ENCODE measurements around the gene PSMD13.

The PSMD13 gene

DNA sequence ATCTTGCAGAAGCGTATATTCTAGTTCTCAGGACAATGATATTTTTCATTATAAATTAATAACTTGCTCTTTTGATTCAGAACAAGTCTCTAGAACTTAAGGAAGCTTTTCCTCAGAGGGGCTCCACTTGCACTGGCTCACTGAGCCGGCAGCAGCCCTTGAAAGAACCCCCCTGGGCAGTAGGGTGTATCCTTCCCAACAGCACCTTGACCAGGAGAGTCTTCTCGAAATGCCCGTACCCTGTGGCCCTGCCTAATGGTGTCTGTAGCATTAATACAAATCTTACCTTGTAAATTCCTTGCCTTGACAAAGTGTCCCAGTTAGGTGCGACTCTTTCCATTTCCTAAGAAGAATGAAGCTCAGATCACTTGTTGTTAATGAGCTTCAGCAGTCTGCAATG is 13.5 kb downstream of the PSMD13 start:
- no peak for DNase-seq (ENCODE audit: low read depth)

DNA sequence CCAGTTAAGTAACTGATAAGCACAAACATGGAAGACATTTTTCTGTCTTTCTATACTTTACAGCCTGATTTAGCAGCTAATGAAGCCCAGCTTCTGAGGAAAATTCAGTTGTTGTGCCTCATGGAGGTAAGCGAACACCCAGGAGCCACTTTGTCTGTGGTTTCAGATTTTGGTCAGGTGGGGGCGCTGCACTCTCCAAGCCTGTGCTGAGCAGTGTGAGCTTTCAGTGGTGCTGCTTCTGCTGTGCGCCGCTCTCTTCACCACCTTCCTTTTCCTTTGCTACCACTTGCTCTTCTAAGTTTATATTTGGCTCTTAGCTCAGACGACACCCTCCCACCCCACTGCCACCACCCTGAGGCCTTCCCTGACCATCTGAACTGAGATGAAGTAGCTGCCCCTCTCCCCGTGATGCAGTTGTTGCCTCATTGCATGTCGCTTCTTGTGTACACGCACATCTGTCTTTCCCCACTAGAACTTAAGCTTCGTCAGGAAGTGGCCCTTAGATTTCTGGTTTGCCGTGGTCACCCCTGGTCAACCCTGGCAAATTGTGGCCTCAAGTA is 14.0 kb downstream of the PSMD13 start:
- peak; percentile 57 for DNase-seq (ENCODE audit: low read depth)

DNA sequence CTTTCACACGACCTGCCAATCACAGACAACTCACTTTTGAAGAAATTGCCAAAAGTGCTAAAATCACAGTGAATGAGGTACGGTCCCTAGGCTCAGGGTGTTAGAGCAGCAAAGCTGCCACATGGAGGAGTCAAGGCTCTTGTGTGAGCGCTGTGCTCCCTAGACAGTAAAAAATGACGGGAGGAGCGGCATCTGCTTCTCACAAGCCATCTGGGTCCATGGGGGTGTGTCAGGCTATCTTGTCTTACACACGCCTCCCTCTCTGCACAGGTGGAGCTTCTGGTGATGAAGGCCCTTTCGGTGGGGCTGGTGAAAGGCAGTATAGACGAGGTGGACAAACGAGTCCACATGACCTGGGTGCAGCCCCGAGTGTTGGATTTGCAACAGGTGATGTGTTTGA is 14.8 kb downstream of the PSMD13 start:
- DNase-seq (ENCODE audit: low read depth): no peak

DNA sequence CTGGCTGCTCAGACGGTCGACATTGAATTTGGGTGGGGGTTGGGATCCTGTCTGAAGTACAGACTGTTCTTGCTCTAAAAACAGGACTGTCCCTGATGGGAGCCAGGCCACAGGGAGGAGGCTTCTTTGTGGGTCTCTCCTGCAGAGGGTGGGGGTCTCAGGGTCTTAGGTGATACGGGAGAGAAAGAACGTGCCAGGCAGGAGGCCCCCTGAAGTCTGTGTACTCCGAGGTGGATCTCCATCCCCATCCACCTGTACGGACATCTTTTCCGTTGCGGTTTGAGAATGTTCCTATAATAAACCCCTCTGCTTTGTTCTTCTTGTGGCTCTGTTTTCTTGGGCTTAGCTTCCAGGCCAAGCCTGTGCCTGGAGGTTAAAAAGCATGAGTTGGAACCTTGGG is 15.9 kb downstream of the PSMD13 start:
- no peak for DNase-seq (ENCODE audit: low read depth)

DNA sequence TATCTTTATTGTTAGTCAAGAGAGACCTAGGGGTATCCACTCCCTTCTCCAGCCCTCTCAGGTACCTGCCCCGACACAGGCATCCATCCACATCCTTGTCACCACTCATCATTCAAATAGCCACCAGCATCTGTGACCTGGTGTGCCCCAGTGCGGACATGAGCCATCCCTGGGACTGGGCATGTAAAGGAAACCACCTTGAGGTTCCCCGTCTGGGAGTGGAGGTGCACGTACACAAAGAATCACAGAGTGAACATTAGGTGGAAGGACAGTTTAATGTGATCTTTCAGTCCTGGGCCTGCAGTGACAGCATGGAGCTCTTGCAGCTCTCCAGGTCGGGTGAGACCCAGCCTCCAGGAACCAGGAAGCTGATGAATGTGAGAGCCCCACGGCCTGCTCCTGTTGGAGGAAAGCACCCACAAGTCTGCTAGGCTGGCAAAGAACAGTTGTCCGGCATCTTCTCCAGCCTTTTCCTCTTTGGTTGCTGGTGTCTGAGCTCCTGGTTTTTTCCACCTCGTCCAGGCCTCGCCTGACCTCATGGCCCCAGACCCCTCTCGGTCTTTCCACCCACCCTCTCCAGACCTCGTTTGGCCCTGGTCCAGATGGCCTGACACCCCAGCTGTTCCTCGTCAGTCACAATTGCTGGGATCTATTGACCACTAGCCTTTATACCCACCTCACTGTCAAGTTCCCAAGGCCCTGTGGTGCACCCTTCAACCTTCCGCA is 16.5 kb downstream of the PSMD13 start:
- no peak for DNase-seq (ENCODE audit: low read depth)

DNA sequence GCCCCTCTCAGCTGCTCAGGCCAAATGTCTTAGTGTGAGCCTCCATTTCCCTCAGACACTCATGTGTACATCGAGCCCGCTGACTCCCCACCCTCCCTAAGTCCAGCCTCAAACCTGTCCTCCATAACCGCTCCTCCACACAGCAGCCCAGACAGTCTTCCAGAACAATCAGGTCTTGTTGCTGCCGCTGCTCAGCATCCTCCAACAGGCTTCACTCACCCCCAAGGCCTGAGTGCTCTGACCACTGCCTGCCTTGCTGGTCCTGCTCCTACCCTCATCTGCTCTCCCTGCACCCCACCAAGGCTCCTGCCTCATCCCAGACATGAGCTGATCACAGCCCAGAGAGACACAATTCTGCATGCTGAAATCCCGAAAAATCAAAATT is 17.1 kb downstream of the PSMD13 start:
- no peak for DNase-seq (ENCODE audit: low read depth)

DNA sequence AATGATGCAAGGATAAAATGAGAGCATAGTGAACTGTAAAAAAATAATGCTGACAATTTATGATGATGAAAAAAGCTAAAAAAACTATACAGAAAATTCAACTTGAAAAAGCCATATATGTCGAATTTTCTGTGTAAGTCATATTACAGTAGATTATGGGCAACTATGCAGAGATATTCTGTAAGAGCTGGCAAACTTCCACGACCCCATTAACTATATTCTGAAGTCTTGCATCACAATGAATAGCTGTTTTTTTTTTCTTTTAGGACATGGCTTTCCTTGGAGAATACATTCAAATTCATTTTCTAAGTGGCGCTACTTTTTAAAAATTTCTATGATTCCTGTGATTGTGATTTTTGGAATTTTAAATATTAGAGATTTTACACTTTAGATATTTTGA is 18.4 kb downstream of the PSMD13 start:
- DNase-seq (ENCODE audit: low read depth): peak; percentile 32

DNA sequence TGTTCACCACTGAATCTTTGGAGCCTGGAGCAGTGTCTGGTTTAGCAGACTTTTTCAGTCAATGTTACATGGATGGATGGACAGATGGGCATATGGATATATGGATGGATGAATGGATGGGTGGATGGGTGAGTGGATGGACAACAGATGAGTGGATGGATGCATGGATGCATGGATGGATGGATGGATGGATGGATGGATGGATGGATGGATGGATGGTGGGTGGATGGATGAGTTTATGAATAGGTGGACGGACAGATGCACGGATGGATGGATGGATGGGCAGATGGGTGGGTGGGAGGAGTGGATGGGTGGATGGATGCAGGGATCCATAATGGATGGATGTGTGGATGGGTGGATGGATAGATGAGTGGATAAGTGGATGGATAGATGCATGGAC is 19.0 kb downstream of the PSMD13 start:
- no peak for DNase-seq (ENCODE audit: low read depth)

DNA sequence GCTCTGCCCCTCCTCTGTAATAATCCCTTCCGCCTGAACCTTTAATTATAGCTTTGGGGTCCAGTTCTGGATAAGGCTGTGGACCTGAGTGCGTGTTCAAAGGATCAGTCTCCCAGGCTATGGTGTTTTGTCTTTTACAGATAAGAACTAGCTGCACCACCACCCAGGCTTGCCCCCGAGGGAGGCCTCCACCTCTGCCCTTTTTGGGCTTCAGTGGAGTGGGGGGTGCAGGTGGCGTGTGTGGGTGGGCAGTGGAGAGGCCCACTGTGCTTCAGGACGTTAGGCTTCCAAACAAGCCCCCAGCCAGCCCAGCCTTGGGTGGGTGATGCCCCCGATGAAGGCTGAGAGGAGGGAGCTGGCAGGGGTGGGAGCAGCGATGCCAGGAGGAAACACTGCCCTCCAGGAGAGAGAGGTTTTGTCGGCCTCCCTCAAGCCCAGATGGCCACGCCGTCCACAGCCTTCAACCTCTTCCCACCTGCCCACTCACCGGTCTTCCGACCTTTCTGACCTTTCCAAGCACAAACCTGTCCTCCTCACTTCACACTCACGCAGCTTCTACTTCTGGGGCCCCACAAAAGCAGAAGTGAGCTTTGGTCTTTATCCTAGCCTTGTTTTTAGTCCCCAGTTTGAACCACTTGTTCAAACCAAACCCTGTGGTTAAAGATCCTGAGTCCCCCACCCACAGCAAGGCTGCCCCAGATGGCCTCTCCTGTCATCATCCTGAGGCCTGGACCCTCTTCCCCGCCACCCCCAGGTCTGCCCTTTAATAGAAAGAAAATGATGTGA is 20.4 kb downstream of the PSMD13 start:
- no peak for DNase-seq (ENCODE audit: low read depth)

DNA sequence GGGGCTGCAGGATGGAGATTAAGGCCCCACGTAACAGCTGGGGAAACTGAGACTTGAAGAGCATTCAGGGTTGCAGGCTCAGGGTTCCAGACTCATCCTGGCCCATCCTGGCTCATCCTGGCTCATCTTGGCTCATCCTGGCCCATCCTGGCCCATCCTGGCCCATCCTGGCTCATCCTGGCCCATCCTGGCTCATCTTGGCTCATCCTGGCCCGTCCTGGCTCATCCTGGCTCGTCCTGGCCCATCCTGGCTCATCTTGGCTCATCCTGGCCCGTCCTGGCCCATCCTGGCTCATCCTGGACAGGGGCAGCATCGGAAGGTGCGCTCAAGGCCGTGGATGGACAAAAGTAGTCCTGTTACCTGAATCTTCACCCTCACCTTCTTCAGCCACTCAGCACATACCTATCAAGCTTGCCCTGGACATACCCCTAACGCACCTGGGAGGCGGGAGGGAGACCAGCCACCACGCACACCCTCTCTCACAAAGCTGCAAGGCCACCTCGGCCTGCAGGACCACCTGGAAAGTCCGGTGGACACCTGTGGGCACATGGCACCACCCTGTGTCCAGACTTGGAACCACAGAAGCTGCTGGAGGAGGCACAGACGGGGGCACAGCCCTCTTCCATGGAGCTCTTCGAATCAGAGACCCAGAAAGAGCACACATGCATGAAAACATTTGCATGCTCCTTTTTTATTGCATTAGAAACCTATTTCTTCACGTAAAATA is 21.2 kb downstream of the PSMD13 start:
- no peak for DNase-seq (ENCODE audit: low read depth)

DNA sequence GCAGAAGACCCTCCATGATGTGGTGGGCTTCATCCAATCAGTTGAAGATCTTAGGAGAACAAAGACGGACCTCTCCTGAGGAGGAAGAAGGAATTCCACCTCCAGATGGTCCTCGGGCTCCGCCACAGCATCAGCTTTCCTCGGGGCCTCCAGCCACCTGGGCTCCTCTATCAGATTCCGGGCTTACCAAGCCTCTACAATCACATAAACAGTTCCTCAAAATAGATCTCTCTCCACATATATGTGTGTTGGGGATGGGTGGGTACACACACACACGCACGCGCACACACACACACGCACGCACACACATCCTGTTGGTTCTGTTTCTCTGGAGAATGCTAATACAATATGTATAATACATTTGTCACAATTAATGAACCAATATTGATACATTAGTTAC is 22.6 kb downstream of the PSMD13 start:
- DNase-seq (ENCODE audit: low read depth): no peak

DNA sequence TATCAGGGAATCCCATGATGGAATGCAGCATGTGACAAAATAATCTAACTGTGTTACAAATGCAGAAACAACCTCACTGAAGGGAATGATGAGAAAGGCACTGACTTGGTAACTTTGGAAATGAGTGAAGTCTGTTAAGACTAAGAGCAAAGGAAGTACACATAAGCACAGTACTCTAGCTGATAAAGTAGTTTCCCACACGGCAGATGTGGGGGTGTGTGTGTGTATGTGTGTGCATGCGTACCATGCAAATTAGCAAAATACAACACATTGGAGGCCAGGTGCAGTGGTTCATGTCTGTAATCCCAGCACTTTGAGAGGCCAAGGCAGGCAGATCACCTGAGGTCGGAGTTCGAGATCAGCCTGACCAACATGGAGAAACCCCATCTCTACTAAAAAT is 24.8 kb downstream of the PSMD13 start:
- DNase-seq (ENCODE audit: low read depth): no peak

DNA sequence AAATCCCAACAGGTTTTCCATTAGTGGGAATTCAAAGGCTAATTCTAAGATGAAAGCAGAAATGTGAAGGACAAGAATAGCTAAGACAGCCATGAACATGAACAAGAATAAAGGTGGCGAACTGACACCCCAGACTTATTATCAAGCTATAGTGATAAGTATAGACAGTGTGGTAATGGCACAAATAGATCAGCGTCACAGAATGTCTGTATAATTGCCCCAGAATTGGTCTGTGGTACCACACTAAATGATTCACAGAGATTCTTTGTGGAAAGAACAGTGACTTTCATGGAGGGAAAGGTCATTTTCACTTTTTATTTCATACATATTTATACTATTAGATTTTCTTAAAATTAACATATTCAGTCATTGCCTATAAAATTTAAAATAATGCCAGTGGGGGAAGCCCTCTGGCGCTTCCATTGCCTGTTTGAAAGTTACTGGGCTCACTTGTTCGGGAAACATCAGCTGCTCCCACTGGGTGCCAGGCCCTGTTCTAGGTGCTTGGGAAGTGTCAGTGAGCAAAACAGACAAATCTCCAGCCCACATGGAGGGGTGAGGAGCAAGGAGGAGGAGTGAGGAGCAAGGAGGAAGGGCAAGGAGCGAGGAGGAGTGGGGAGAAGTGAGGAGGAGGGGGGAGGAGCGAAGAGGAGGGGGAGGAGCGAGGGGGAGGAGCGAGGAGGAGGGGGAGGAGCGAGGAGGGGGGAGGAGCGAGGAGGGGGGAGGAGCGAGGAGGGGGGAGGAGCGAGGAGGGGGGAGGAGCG is 30.1 kb downstream of the PSMD13 start:
- no peak for DNase-seq (ENCODE audit: low read depth)

DNA sequence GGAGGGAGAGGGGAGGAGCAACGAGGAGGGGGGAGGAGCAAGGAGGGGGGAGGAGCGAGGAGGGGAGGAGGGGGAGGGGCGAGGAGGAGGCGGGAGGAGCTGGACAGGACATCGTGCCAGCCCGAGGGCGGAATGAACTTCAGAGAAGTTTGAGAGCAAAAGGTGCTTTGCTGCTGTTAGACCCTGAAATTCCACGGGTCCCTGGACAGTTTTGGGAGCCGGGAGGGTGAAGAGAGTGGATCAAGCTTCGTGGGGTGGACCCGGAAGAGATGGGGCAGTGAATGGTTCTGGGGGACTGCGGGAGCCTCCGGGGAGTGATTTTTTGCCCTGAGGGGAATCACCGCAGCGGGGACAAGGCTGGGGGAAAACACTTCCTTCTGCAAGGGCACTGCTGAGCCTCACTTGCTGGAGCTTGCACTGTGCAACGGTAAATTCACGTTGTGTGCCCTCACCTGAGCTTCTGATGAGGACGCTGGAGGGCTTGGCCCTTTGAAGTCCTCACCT is 30.8 kb downstream of the PSMD13 start:
- no peak for DNase-seq (ENCODE audit: low read depth)

DNA sequence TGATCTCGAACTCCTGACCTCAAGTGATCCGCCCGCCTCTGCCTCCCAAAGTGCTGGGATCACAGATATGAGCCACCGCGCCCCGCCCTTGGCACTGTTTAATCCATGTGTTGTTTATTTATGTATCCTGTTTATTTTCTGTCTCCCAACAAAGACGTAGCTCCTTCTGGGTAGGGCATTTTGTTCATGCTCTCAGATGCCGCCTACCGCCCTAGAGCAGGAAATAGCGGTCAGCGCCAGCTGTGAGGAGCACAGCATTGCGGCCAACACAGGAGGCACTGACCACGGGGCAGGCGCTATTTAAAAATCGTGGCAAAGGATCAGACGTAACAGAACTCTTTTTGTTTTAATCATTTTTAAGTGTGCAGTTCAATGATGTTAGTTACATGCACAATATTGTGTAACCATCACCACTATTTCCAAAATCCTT is 32.0 kb downstream of the PSMD13 start:
- DNase-seq (ENCODE audit: low read depth): peak; percentile 29

DNA sequence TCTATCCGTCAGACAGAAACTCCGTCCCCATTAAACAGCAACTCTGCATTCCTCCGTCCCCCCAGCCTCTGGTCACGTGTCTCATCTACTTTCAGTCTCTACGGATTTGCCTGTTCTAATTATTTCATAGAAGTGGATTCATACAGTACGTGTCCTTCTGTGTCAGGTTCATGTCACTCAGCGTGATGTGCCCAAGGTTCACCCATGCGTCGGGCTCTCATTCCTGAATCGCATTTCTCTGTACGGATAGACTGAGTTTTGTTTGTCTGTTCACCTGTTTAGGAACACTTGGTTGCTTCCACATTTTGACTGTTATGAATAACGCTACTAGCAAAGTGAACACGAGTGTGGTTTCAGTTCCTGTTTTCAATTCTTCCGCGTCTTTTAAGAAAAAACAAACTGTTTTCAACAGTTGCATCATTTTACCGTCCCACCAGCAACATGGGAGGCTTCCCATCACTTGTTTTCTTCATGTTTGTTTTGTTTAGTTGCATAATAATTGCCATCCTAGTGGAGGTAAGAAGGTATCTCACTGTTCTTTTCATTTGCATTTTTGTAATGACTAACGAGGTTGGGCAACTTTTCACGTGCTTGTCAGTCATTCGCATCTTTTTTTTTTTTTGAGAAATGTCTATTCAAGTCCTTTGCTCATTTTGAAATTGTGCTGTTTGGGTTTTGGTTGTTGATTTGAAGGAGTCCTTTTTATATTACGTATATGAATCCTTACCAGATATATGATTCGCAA is 32.5 kb downstream of the PSMD13 start:
- DNase-seq (ENCODE audit: low read depth): no peak

DNA sequence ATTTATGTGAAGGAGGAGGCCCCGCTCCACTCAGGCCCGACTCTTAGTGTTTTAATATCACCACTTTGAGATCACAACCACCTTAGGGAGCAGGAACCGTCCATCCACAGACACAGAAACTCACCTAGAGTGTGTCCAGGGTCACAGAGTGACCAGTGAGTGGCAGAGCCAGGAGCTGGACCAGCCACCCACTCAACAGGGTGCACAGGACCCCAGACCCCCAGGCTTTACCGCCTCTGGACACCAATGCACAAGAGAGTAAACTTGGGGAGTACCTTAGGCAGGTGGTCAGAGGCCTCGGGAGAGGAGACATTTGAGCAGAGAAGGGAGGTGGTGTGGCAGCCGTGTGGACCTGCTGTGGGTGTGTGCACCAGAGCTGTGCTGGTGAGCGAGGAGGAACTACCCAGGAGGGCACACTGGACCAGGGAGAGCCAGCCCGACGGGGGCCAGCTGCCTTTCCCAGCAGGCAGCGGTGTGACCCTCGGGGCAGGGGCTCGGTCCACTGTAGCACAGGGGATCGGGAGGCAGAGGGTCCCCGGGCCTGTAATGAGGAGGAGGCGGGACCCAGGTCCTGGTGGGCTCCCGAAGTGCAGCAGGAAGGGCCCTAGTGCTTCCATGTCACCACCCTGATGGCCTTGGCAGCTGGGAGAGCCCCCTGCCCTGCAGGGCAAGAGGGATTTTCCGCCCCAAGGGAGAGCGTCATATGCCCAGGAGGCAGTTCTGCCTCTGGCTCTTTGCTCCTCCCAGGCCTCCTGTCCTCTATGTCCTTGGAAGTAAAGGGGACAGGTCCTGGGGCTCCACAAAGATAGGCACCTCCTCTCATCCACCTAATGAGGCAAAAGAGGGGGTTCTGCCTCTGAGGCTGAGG is 33.9 kb downstream of the PSMD13 start:
- DNase-seq (ENCODE audit: low read depth): no peak

DNA sequence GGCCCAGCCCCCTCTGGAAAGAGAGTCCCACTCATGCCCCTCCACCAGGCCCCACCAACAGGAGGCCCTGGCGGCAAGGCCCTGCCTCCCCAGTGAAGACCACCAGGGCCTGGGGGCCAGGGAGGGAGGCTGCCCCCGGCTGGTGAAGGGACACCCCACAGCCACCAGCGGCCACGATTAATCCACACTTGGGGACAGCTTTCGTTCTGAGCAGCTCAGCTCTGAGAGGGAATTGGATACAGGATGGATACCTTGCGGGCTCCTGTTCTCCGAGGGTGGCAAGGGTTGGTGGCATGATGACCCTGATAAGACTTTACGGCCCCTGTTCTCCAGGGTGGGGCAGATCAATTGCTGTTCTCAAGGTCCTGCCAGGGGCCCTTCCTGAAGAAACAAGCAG is 34.5 kb downstream of the PSMD13 start:
- DNase-seq (ENCODE audit: low read depth): no peak

DNA sequence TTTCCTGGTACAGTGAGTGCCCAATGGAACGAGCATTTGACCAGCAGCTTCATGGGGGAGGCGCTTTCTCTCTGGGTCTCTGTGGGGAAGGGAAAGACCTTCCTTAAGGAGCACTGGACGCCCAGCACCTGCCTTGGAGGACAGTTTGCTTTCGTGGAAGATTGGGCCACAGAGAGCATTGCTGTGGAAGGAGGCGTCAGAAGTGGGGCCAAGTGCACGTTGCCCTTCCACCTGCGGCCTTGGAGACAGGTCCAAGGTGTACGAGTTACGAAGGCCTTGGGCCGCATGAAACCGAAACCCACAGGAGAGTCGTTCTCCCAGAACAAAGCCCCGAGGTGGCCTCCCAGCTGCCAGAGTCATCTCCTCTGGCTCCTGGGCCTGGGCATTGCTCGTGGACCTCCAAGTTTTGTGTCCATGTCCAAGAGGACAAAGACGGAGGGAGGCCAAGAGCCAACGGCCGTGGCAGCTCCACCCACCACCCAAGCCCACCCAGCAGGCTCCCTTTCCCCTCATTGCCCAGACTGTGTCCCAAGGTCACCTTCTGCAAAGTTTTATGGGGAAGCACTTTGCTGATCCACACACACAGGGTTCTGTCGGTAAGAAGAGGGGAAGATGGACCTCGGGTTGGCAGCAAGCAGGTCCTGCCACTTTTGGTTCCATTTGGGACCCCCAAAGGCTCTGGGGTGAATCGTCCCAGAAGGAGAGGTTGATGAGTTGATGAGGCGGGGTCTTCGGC is 35.6 kb downstream of the PSMD13 start:
- no peak for DNase-seq (ENCODE audit: low read depth)

DNA sequence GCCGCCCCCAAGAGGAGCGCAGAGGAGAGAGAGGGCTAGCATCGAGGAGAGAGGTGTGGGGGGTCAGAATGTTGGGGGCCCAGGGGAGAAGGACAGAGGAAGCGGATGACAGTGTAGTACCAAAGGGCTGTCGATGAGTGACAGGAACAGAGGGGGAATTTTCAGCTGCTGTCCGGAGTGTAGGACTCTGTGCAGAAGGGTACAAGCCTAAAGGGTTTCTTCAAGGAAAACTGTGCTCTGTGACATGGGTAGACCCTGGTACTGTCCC is 36.1 kb downstream of the PSMD13 start:
- DNase-seq (ENCODE audit: low read depth): no peak
